K562 (cell line): ENCODE measurements around the gene CSNK1D. TPM values are rescaled to one million over a fixed set of nuclear protein-coding genes. Genes with fewer than 3 reads are reported as not detected.

Experiments
- FOSL1 ChIP-seq: fragments of 200-800 bp; sonication (Bioruptor generic); conservative IDR thresholded peaks from 2 replicates; pipeline ENCODE4 v1.6.1; 2016; ENCODE audit warnings: missing genetic modification characterization, missing compliant biosample characterization
- GABPA ChIP-seq: fragments of 200-800 bp; sonication (Bioruptor generic); conservative IDR thresholded peaks from 2 replicates; pipeline ENCODE4 v1.6.1; 2016; ENCODE audit warnings: low read depth, missing genetic modification characterization, missing compliant biosample characterization
- GABPB1 ChIP-seq: sonication (generic); formaldehyde crosslinking; IDR thresholded peaks from 2 replicates; pipeline ENCODE4 v1.8.0; 2022; ENCODE audit warnings: mild to moderate bottlenecking, missing genetic modification reagents
- KLF6 ChIP-seq: fragments of 250-450 bp; sonication (Bioruptor Pico); IDR thresholded peaks from 2 replicates; pipeline ENCODE4 v1.4.0; 2020; ENCODE audit warnings: mild to moderate bottlenecking, moderate library complexity, borderline replicate concordance
- NKRF ChIP-seq: fragments of 450-650 bp; IDR thresholded peaks from 2 replicates; pipeline ENCODE4 v1.6.1; 2016; ENCODE audit warnings: borderline replicate concordance
- NR3C1 ChIP-seq: sonication (generic); formaldehyde crosslinking; IDR thresholded peaks from 2 replicates; pipeline ENCODE4 v1.8.1; 2022; ENCODE audit warnings: missing genetic modification reagents
- RBM22 ChIP-seq: fragments of 200-400 bp; formaldehyde crosslinking; IDR thresholded peaks from 2 replicates; pipeline ENCODE4 v1.6.1; 2018; ENCODE audit warnings: low read length, low read depth; ENCODE audit not compliant: poor library complexity, severe bottlenecking
- SMAD3 ChIP-seq: fragments of 450-650 bp; formaldehyde crosslinking; conservative IDR thresholded peaks from 2 replicates; pipeline ENCODE4 v1.4.0; 2020; ENCODE audit warnings: mild to moderate bottlenecking
- XRCC4 ChIP-seq: IDR thresholded peaks from one replicate; pipeline ENCODE4 v1.6.1; 2011; ENCODE audit not compliant: insufficient read depth, insufficient read length; ENCODE audit errors: extremely low read depth
- ZNF445 ChIP-seq: fragments of 250-450 bp; sonication (Bioruptor Pico); IDR thresholded peaks from 2 replicates; pipeline ENCODE4 v1.4.0; 2020; ENCODE audit warnings: low read depth, mild to moderate bottlenecking, moderate library complexity
- polyA plus RNA-seq, 8 experiments: library from polyadenylated mRNA; depleted of rRNA in 4 of 8; stranded (reverse) in 5 of 8; unstranded in 3 of 8; fragments of >200 nt; fragmentation: Nextera tagmentation in 2 of 8; fragmentation: Illumina TruSeq in 1 of 8; extraction: Ambion mirVana in 2 of 8; extraction: Trizol in 1 of 8; gene quantifications; 2 replicates each; pipeline versions ENCODE4 v1.2.1 to v1.2.3, GENCODE V29; 2011 to 2014; ENCODE audit warnings: inconsistent platforms in 1 of 8, missing spikeins in 1 of 8
- total RNA-seq, 7 experiments: library from RNA; depleted of rRNA in 6 of 7; stranded (reverse); fragments of >200 nt in 6 of 7; fragmentation: Illumina TruSeq in 2 of 7; extraction: Trizol in 2 of 7; gene quantifications; 2 replicates each; pipeline versions ENCODE4 v1.2.1 to v1.2.3, GENCODE V29; 2011 to 2021; ENCODE audit warnings: low replicate concordance in 1 of 7
- TF ChIP-seq, protein P1 (sequence below): fragments of 450-650 bp; IDR thresholded peaks from 2 replicates; pipeline ENCODE4 v1.6.1; 2017; ENCODE audit warnings: antibody characterized with exemption
- TF ChIP-seq, protein P2 (sequence below): sonication (generic); formaldehyde crosslinking; IDR thresholded peaks from 2 replicates; pipeline ENCODE4 v1.8.0; 2022; ENCODE audit warnings: mild to moderate bottlenecking, missing genetic modification reagents
- TF ChIP-seq, protein P3 (sequence below): fragments of 450-650 bp; IDR thresholded peaks from 2 replicates; pipeline ENCODE4 v1.6.1; 2017; ENCODE audit warnings: mild to moderate bottlenecking, moderate library complexity
- TF ChIP-seq, protein P4 (sequence below), 2 experiments: fragments of 150-350 bp in 1 of 2; IDR thresholded peaks; 2 replicates each; pipeline ENCODE4 v1.6.1; 2012 to 2016; ENCODE audit warnings: low read depth in 2 of 2, low read length in 2 of 2, mild to moderate bottlenecking in 1 of 2, moderate library complexity in 1 of 2
- TF ChIP-seq, protein P5 (sequence below): fragments of 250-450 bp; sonication (Bioruptor Pico); IDR thresholded peaks from 2 replicates; pipeline ENCODE4 v1.8.0; 2021; ENCODE audit warnings: mild to moderate bottlenecking, moderate library complexity

CSNK1D gene
- total and polyA plus RNA-seq, 9 of the 15 experiments (the other 6 are each of a cell fraction or from before 2014, with no cell fraction given) = 6.5 to 133 (median 41.3) TPM

GRCh38 chr17:82217530-82218204 is 55.8 kb downstream of the CSNK1D start (continued):
- TF ChIP-seq, protein P1, sequence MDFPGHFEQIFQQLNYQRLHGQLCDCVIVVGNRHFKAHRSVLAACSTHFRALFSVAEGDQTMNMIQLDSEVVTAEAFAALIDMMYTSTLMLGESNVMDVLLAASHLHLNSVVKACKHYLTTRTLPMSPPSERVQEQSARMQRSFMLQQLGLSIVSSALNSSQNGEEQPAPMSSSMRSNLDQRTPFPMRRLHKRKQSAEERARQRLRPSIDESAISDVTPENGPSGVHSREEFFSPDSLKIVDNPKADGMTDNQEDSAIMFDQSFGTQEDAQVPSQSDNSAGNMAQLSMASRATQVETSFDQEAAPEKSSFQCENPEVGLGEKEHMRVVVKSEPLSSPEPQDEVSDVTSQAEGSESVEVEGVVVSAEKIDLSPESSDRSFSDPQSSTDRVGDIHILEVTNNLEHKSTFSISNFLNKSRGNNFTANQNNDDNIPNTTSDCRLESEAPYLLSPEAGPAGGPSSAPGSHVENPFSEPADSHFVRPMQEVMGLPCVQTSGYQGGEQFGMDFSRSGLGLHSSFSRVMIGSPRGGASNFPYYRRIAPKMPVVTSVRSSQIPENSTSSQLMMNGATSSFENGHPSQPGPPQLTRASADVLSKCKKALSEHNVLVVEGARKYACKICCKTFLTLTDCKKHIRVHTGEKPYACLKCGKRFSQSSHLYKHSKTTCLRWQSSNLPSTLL = no peak
- no peak for TF ChIP-seq KLF6 (CRISPR knock-in tag)
- TF ChIP-seq, protein P2, sequence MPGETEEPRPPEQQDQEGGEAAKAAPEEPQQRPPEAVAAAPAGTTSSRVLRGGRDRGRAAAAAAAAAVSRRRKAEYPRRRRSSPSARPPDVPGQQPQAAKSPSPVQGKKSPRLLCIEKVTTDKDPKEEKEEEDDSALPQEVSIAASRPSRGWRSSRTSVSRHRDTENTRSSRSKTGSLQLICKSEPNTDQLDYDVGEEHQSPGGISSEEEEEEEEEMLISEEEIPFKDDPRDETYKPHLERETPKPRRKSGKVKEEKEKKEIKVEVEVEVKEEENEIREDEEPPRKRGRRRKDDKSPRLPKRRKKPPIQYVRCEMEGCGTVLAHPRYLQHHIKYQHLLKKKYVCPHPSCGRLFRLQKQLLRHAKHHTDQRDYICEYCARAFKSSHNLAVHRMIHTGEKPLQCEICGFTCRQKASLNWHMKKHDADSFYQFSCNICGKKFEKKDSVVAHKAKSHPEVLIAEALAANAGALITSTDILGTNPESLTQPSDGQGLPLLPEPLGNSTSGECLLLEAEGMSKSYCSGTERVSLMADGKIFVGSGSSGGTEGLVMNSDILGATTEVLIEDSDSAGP (CRISPR knock-in tag) = no peak
- TF ChIP-seq, protein P3, sequence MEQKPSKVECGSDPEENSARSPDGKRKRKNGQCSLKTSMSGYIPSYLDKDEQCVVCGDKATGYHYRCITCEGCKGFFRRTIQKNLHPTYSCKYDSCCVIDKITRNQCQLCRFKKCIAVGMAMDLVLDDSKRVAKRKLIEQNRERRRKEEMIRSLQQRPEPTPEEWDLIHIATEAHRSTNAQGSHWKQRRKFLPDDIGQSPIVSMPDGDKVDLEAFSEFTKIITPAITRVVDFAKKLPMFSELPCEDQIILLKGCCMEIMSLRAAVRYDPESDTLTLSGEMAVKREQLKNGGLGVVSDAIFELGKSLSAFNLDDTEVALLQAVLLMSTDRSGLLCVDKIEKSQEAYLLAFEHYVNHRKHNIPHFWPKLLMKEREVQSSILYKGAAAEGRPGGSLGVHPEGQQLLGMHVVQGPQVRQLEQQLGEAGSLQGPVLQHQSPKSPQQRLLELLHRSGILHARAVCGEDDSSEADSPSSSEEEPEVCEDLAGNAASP = no peak
- no peak for TF ChIP-seq GABPB1 (CRISPR knock-in tag)
- TF ChIP-seq GABPA (tag) = peak; percentile 77
- TF ChIP-seq NKRF = no peak
- TF ChIP-seq FOSL1 (tag) = peak; percentile 74
- TF ChIP-seq, protein P4, sequence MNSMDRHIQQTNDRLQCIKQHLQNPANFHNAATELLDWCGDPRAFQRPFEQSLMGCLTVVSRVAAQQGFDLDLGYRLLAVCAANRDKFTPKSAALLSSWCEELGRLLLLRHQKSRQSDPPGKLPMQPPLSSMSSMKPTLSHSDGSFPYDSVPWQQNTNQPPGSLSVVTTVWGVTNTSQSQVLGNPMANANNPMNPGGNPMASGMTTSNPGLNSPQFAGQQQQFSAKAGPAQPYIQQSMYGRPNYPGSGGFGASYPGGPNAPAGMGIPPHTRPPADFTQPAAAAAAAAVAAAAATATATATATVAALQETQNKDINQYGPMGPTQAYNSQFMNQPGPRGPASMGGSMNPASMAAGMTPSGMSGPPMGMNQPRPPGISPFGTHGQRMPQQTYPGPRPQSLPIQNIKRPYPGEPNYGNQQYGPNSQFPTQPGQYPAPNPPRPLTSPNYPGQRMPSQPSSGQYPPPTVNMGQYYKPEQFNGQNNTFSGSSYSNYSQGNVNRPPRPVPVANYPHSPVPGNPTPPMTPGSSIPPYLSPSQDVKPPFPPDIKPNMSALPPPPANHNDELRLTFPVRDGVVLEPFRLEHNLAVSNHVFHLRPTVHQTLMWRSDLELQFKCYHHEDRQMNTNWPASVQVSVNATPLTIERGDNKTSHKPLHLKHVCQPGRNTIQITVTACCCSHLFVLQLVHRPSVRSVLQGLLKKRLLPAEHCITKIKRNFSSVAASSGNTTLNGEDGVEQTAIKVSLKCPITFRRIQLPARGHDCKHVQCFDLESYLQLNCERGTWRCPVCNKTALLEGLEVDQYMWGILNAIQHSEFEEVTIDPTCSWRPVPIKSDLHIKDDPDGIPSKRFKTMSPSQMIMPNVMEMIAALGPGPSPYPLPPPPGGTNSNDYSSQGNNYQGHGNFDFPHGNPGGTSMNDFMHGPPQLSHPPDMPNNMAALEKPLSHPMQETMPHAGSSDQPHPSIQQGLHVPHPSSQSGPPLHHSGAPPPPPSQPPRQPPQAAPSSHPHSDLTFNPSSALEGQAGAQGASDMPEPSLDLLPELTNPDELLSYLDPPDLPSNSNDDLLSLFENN (IDR thresholded peaks at IDR 0.05; ENCODE audit: low read depth in 2 of 2, low read length in 2 of 2) = no peak
- TF ChIP-seq, protein P5, sequence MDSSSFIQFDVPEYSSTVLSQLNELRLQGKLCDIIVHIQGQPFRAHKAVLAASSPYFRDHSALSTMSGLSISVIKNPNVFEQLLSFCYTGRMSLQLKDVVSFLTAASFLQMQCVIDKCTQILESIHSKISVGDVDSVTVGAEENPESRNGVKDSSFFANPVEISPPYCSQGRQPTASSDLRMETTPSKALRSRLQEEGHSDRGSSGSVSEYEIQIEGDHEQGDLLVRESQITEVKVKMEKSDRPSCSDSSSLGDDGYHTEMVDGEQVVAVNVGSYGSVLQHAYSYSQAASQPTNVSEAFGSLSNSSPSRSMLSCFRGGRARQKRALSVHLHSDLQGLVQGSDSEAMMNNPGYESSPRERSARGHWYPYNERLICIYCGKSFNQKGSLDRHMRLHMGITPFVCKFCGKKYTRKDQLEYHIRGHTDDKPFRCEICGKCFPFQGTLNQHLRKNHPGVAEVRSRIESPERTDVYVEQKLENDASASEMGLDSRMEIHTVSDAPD (CRISPR knock-in tag) = no peak
- no peak for TF ChIP-seq SMAD3
- no peak for TF ChIP-seq XRCC4
- TF ChIP-seq NR3C1 (CRISPR knock-in tag) = no peak
- TF ChIP-seq RBM22 = no peak
- TF ChIP-seq ZNF445 (CRISPR knock-in tag) = no peak
